Caco-2 (cell line): ENCODE measurements around the gene CDKL4. TPM values are rescaled to one million over a fixed set of nuclear protein-coding genes. Genes with fewer than 3 reads are reported as not detected.

Experiments used
- BruUV-seq: library from RNA; stranded (reverse); fragments of 400-500 nt; replicated peaks from 2 replicates; lab custom pipeline; 2021; lab: Mats Ljungman, UMichigan
- CTCF ChIA-PET: fragments of 300-600 bp; sonication (Branson Sonifier 250); formaldehyde crosslinking; loops from one replicate; lab custom pipeline; 2022; ENCODE audit warnings: antibody characterized with exemption; lab: Charles Lee
- POLR2A ChIA-PET: fragments of 300-600 bp; sonication (Branson Sonifier 250); formaldehyde crosslinking; loops from one replicate; lab custom pipeline; 2022; ENCODE audit warnings: antibody characterized with exemption; lab: Charles Lee
- DNase-seq, 2 experiments: peaks; one replicate each; pipeline versions ENCODE4 v3.0.0 to v3.0.0-alpha.2; 2020 to 2022
- H3K27me3 ChIP-seq: replicated peaks from 2 replicates; pipeline ENCODE4 v1.6.0; 2011; ENCODE audit warnings: low read length; ENCODE audit not compliant: control insufficient read depth, insufficient read depth
- H3K36me3 ChIP-seq: 2 replicates; pipeline ENCODE4 v1.5.1; 2011; ENCODE audit warnings: low read length; ENCODE audit not compliant: control insufficient read depth, insufficient read depth
- H3K4me1 ChIP-seq: fragments of 250-450 bp; sonication (Bioruptor Pico); 2 replicates; pipeline ENCODE4 v1.5.1; 2020; ENCODE audit warnings: mild to moderate bottlenecking
- H3K4me3 ChIP-seq: 2 replicates; pipeline ENCODE4 v1.5.1; 2011; ENCODE audit warnings: low read depth, mild to moderate bottlenecking, control low read depth, low read length
- H3K9me3 ChIP-seq: fragments of 250-450 bp; sonication (Bioruptor Pico); 2 replicates; pipeline ENCODE4 v1.5.1; 2020; ENCODE audit warnings: mild to moderate bottlenecking, moderate library complexity
- H3K27ac Mint-ChIP-seq: one replicate; pipeline ENCODE4 v1.8.0; 2022; ENCODE audit warnings: mixed read lengths; ENCODE audit not compliant: unreplicated experiment
- H3K27me3 Mint-ChIP-seq: one replicate; pipeline ENCODE4 v1.8.0; 2022; ENCODE audit warnings: mixed read lengths; ENCODE audit not compliant: insufficient read depth, unreplicated experiment
- H3K36me3 Mint-ChIP-seq: one replicate; pipeline ENCODE4 v1.8.0; 2022; ENCODE audit warnings: mild to moderate bottlenecking, mixed read lengths; ENCODE audit not compliant: insufficient read depth, unreplicated experiment
- H3K4me1 Mint-ChIP-seq: one replicate; pipeline ENCODE4 v1.8.0; 2022; ENCODE audit warnings: low read depth, mixed read lengths; ENCODE audit not compliant: unreplicated experiment
- H3K4me3 Mint-ChIP-seq: one replicate; pipeline ENCODE4 v1.8.0; 2022; ENCODE audit warnings: mild to moderate bottlenecking, moderate library complexity, mixed read lengths; ENCODE audit not compliant: unreplicated experiment
- H3K9me3 Mint-ChIP-seq: one replicate; pipeline ENCODE4 v1.8.0; 2022; ENCODE audit warnings: mixed read lengths; ENCODE audit not compliant: unreplicated experiment
- intact Hi-C: fragments of 100-400 bp; cut with micrococcal nuclease; formaldehyde crosslinking; loops from one replicate; pipeline ENCODE4 v1.10.0; 2022; ENCODE audit not compliant: unreplicated experiment
- total RNA-seq: library from RNA; stranded (reverse); gene quantifications from 2 replicates; pipeline ENCODE4 v1.2.3, GENCODE V29; 2022
- TF ChIP-seq, protein P1 (sequence below), 2 experiments: fragments of 200-600 bp in 1 of 2; IDR thresholded peaks; 1 replicate in 1 of 2; 2 replicates in 1 of 2; pipeline versions ENCODE4 v1.5.1 to v1.8.0; 2011 to 2022; ENCODE audit warnings: antibody characterized with exemption in 1 of 2, control low read depth in 1 of 2, inconsistent platforms in 1 of 2, low read depth in 1 of 2, low read length in 1 of 2, mild to moderate bottlenecking in 1 of 2, moderate library complexity in 1 of 2; ENCODE audit not compliant: insufficient read depth in 1 of 2, severe bottlenecking in 1 of 2, unreplicated experiment in 1 of 2

CDKL4 gene
- total RNA-seq, 1 experiment from 2014 or later, result 1.4 TPM

DNA sequence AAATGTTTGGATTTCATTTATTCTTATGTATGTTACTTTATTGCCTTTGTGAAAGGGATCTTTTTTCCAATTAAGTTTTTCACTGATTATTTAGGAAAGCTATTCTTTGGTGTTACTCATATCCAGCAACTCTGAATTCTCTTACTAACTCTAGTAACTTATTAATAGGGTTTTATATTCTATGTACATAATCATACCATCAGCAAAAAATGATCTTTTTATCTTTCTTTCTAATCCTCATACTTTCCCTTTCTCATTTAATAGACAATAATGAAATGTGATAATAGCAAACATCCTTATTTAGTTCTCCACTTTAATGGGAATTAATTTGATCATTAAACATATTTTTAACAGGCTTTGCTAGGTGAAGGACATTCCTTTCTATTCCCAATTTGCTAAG lies 12.3 kb upstream of the CDKL4 start:
- Mint-ChIP-seq H3K36me3 (peaks cover 42% of the 10 kb centered on the region), H3K4me3 (no peak overlapping the region), H3K9me3 (no peaks in the 10 kb centered on the region), H3K4me1 (no peaks in the 10 kb centered on the region), H3K27ac (no peak overlapping the region), H3K27me3 (no peaks in the 10 kb centered on the region)
- intact Hi-C loops, result no loop called here
- BruUV-seq, result no TSS peak
- Histone ChIP-seq H3K36me3 (peaks cover 2% of the 10 kb centered on the region), H3K27me3 (no peaks in the 10 kb centered on the region), H3K4me1 (no peaks in the 10 kb centered on the region), H3K9me3 (0 out of 2 replicates have a peak, but pooled peaks cover 3% of the 10 kb centered on the region), H3K4me3 (no peak overlapping the region)
- ChIA-PET CTCF (no interaction called here), POLR2A (no interaction called here)
- TF ChIP-seq, protein P1, sequence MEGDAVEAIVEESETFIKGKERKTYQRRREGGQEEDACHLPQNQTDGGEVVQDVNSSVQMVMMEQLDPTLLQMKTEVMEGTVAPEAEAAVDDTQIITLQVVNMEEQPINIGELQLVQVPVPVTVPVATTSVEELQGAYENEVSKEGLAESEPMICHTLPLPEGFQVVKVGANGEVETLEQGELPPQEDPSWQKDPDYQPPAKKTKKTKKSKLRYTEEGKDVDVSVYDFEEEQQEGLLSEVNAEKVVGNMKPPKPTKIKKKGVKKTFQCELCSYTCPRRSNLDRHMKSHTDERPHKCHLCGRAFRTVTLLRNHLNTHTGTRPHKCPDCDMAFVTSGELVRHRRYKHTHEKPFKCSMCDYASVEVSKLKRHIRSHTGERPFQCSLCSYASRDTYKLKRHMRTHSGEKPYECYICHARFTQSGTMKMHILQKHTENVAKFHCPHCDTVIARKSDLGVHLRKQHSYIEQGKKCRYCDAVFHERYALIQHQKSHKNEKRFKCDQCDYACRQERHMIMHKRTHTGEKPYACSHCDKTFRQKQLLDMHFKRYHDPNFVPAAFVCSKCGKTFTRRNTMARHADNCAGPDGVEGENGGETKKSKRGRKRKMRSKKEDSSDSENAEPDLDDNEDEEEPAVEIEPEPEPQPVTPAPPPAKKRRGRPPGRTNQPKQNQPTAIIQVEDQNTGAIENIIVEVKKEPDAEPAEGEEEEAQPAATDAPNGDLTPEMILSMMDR (IDR thresholded peaks at IDR 0.05; ENCODE audit: insufficient read depth in 1 of 2, low read depth in 1 of 2, low read length in 1 of 2, severe bottlenecking in 1 of 2, unreplicated experiment in 1 of 2), result no peak
- DNase-seq, result no peak

DNA sequence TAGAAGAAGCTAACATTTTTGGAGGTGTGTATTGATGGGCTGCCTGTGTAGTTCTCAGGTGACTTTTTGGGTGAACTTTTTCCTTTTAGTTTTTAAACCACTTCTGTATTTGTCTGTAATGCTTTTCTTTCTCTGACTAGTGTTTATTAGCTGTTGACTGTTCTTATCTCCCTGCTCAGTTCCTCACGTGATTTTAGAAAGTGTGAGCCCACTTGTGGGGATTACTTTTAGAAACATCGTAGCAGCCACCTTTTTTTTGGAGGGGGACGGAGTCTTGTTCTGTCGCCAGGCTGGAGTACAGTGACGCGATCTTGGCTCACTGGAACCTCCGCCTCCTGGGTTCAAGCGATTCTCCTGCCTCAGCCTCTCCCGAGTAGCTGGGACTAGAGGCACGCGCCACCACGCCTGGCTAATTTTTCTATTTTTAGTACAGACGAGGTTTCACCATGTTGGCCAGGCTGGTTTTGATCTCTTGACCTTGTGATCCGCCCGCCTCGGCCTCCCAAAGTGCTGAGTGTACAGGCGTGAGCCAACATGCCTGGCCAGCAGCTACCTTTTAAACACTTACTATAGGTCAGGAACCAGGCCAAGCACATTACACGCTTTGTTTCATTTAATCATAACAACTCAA lies 9.2 kb upstream of the CDKL4 start:
- ChIA-PET CTCF (interaction anchor here (0.8 kb wide), 1 partner anchor 25 kb away, joined by 3 read pairs; no protein-coding TSS in a partner anchor), POLR2A (interaction anchor here (0.9 kb wide), 1 partner anchor 16 kb away, joined by 6 read pairs; no protein-coding TSS in a partner anchor)
- Mint-ChIP-seq H3K36me3 (peaks cover 50% of the 10 kb centered on the region), H3K27me3 (no peaks in the 10 kb centered on the region), H3K27ac (no peak overlapping the region), H3K4me1 (no peaks in the 10 kb centered on the region), H3K4me3 (no peak overlapping the region), H3K9me3 (no peaks in the 10 kb centered on the region)
- H3K27me3 ChIP-seq, result no peaks in the 10 kb centered on the region
- H3K36me3 ChIP-seq, result peaks cover 1% of the 10 kb centered on the region
- 0 out of 2 replicates have a peak, but pooled peaks cover 6% of the 10 kb centered on the region for H3K9me3 ChIP-seq
- BruUV-seq, result no TSS peak
- no peak overlapping the region for H3K4me3 ChIP-seq
- intact Hi-C loops, result no loop called here
- TF ChIP-seq, protein P1 (IDR thresholded peaks at IDR 0.05; ENCODE audit: insufficient read depth in 1 of 2, low read depth in 1 of 2, low read length in 1 of 2, severe bottlenecking in 1 of 2, unreplicated experiment in 1 of 2), result no peak
- H3K4me1 ChIP-seq, result no peaks in the 10 kb centered on the region
- no peak for DNase-seq

DNA sequence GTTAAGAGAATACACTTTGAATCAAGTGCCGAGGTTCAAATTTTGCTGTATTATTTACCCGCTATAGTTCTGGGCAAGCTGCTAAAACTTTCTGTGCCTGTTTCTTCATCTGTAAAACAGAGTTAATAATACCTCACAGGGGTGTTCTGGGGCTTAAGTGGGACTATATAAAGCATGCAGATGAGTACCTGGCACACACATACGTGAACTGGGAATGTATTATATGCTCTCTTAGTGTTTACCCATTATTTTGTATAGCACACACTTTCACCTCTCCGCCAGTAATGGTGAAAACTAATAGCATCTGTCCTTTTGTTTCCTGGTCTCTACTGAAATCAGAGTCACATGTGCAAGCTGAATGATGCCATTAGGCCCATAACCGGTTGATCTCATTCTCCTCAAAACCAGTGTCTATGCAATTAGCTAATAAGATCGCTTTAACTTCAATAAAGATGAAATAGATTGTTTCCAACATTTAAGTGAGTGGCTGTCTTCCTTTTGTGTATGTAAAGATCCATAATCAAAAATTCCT lies 3.8 kb upstream of the CDKL4 start:
- Histone ChIP-seq H3K27me3 (no peaks in the 10 kb centered on the region), H3K36me3 (peaks cover 1% of the 10 kb centered on the region), H3K4me1 (no peaks in the 10 kb centered on the region), H3K9me3 (0 out of 2 replicates have a peak, but pooled peaks cover 6% of the 10 kb centered on the region), H3K4me3 (no peak overlapping the region)
- no peak for DNase-seq
- H3K27ac Mint-ChIP-seq, result no peak overlapping the region
- H3K36me3 Mint-ChIP-seq, result peaks cover 34% of the 10 kb centered on the region
- H3K4me1 Mint-ChIP-seq, result no peaks in the 10 kb centered on the region
- TF ChIP-seq, protein P1 (IDR thresholded peaks at IDR 0.05; ENCODE audit: insufficient read depth in 1 of 2, low read depth in 1 of 2, low read length in 1 of 2, severe bottlenecking in 1 of 2, unreplicated experiment in 1 of 2), result no peak
- H3K9me3 Mint-ChIP-seq, result no peaks in the 10 kb centered on the region
- no peak overlapping the region for H3K4me3 Mint-ChIP-seq
- intact Hi-C loops, result no loop called here
- POLR2A ChIA-PET, result no interaction called here
- no peaks in the 10 kb centered on the region for H3K27me3 Mint-ChIP-seq
- CTCF ChIA-PET, result no interaction called here
- BruUV-seq, result no TSS peak
